G401.6 (cell line): ENCODE results near the gene ARRDC5.
"Not testable (repeated sequence)": the region's sequence is repeated elsewhere in the genome, so short reads cannot be mapped to it uniquely, and the experiment has no call there.

Experiments
- FAIRE-seq: peaks from 2 replicates; lab custom pipeline; 2012; peaks lifted over from hg19 to GRCh38; lab: Jason Lieb, UNC

The ARRDC5 gene

GRCh38 chr19:4902796-4903195, at the start of gene ARRDC5:
ARRDC5 (minus strand) TSS chr19:4902896; CDS start chr19:4902825, 71 bp downstream.
- FAIRE-seq = no peak

GRCh38 chr19:4951656-4952055, 49.0 kb upstream of the ARRDC5 start:
- FAIRE-seq = no peak

GRCh38 chr19:4950650-4951049, 48.0 kb upstream of the ARRDC5 start:
- not testable (repeated sequence) for FAIRE-seq

DNA sequence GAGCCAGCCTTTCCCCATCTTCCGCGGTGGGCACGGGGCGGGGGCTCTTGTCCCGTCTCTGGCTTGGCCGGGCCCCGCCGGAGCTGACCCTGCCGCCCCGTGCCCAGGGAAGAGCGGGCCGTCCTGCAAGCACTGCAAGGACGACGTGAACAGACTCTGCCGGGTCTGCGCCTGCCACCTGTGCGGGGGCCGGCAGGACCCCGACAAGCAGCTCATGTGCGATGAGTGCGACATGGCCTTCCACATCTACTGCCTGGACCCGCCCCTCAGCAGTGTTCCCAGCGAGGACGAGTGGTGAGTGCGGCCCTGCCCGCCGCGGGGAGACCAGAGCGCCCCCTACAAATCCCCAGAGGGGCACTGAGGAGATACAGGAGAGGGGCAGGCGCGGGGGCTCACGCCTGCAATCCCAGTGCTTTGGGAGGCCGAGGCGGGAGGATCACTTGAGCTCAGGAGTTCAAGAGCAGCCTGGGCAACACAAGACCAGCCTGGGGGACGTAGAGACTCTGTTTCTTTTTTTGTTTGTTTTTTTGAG, 39.0 kb upstream of the ARRDC5 start:
- not testable (repeated sequence) for FAIRE-seq

DNA sequence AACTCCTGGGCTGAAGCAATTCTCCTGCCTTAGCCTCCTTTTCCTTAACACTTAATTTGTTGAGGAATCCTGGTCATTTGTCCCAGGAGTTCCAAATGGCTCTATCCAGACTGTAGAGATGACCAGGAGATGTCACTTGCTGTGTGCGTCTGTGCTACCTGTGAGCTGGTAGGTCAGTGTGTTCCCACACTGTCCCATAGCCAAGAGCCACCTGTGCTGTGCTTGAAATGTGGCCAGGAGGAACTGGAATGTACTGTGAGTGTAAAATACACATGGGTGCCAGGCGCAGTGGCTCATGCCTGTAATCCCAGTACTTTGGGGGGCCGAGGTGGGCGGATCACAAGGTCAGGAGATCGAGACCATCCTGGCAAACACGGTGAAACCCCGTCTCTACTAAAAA, 36.8 kb upstream of the ARRDC5 start:
- no peak for FAIRE-seq

- not testable (repeated sequence) for FAIRE-seq
These were observed 35.8 kb upstream of the ARRDC5 start for GRCh38 chr19:4938461-4938860.

DNA sequence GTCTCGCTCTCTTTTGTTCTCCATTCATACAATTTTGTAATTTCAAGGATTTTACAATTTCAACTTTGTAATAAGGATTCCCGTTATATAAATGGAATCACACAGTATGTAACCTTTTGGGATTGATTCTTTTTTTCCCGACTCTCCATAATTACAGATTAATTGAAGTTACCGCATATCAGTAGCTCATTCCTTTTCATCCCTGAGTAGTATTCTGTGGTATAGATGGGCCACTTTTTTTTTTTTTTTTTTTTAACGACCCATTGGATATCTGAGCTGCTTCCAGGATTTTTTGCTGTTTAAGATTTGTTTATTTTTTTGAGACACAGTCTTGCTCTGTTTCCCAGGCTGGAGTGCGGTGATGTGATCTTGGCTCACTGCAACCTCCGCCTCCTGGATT, 34.4 kb upstream of the ARRDC5 start:
- no peak for FAIRE-seq

- FAIRE-seq = no peak
These were observed 32.7 kb upstream of the ARRDC5 start for GRCh38 chr19:4935444-4935843.

GRCh38 chr19:4933528-4933927, 30.8 kb upstream of the ARRDC5 start:
- FAIRE-seq = no peak

DNA sequence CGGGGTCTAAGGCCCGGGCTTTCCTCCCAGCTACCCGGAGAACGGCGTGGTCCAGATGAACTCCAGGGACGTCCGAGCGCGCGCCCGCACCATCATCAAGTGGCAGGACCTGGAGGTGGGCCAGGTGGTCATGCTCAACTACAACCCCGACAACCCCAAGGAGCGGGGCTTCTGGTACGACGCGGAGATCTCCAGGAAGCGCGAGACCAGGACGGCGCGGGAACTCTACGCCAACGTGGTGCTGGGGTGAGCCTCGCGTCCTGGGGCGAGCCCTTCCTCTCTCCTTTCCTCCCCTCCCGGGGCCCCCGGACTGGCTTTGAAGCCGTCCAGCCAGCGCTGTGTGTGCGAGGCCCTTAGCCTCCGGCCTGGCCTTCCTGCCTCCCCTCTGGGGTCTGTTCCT, 30.0 kb upstream of the ARRDC5 start:
- no peak for FAIRE-seq

DNA sequence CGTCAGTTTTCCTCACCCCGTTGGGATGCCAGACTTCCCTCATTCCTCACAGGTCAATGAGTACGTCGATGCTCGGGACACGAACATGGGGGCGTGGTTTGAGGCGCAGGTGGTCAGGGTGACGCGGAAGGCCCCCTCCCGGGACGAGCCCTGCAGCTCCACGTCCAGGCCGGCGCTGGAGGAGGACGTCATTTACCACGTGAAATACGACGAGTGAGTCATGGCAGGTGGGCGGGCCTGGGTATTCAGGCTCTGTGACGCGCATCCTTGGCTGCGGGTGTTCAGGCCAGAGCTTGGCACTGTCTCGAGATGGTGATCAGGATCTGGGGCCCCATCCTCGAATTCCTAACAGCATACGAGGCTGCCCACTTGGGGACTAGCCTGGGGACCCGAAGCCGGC, 28.0 kb upstream of the ARRDC5 start:
- FAIRE-seq = no peak

DNA sequence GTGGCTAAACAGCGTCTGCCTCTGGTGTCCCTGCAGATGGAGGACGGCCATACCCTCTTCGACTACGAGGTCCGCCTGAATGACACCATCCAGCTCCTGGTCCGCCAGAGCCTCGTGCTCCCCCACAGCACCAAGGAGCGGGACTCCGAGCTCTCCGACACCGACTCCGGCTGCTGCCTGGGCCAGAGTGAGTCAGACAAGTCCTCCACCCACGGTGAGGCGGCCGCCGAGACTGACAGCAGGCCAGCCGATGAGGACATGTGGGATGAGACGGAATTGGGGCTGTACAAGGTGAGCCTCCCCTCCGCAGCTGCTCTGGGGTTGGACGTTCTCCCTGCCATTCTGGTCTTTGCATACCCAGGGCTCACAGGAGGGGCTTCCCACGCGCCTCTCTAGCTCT, 26.5 kb upstream of the ARRDC5 start:
- no peak for FAIRE-seq

DNA sequence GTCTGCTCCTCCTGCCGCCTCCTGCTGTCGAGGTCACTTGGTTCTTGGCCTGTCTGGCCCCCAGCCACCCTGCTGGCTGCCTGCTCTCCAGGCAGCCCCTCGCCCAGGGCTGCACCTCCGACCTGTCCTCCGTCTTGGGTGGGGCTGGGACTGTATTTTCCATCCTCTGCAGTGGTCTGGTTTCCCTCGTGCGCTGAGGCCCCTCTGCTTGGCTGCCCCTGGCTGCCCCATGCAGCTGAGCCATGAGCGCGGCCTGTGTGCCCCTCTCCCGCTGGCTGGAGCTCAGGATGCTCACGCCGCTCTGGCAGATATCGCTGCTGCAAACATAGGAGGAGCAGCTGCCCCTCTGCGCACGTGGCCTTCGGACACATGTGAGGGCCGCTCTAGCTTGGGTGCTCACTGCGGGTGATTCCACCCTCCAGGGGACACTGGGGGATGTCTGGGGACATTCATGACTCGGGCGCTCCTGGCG, 20.6 kb upstream of the ARRDC5 start:
- FAIRE-seq = no peak

DNA sequence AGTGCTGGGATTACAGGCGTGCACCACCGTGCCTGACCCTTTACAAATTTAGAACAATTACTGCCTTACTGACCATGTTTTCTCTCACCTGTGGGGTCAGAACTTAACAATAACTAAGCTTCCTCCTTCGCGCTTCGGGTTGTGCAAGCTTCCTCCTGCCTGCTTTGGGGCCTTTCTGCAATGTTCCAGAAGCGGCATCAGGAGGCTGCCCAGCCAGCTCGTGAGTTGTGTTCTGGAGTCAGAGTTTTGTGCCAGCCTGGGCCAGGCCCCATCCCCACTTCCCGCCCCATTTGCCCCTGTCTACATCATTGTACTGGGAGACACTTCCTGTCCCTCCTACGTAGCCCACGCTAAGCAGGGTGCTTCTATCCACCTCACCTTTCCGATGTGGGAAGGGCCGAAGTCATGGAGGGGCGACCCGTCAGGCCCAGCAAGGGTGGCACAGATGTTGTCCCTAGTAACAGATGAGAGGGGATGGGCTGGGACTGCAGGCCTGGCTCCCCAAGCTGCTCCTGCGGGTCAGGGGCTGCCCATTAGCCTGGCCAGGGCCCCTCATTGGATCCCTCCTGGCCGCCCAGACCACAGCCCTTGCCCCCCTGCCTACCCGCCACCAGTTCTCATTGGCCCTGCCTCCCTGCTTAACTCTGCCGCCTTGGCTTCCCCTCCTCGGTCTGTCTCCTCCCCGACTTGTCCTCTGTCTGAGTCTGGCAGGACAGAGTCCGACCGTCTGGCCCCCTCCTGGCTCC, 20.0 kb upstream of the ARRDC5 start:
- FAIRE-seq = no peak

DNA sequence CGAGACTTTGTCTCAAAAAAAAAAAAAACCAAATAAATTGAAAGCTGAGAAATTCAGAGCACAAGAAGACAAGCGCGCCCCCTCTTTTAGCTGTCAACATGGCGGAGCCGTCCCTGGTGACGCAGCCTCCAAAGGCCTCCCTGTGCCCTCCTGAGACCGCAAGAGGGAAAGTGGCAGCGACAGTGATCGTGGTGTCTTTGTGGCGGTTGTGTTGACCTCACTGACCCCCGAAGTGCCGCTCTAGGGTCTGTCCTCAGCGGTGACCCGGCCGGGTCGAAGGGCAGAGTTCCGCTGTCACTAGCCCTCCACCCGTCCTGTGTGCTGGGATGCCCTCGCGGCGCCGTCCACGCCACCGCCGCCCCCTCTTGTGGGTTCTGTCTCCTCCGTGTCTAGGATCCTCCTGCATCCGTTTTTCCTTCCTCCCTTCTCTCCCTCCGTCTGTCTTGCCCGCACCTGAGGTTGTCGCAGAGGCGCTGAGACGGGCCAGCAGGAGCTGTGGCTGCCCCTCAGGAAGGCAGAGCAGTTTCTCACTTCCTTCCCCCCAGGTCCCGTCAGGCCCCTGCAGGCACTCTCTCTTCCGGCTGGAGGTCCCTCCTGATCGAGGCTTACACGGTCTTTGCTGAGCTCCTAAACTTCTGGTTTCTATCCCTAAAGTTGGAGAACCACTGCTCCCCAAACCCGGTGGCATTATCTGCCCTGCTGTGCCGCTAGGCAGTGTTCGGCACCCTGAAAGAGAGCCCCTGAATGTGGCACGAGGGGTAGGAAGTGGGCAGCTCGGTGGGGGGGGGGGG, 13.8 kb upstream of the ARRDC5 start:
- FAIRE-seq = no peak

GRCh38 chr19:4914736-4915501, 12.2 kb upstream of the ARRDC5 start:
- FAIRE-seq = no peak

- no peak for FAIRE-seq
These were observed 11.5 kb upstream of the ARRDC5 start for GRCh38 chr19:4913996-4914735.

DNA sequence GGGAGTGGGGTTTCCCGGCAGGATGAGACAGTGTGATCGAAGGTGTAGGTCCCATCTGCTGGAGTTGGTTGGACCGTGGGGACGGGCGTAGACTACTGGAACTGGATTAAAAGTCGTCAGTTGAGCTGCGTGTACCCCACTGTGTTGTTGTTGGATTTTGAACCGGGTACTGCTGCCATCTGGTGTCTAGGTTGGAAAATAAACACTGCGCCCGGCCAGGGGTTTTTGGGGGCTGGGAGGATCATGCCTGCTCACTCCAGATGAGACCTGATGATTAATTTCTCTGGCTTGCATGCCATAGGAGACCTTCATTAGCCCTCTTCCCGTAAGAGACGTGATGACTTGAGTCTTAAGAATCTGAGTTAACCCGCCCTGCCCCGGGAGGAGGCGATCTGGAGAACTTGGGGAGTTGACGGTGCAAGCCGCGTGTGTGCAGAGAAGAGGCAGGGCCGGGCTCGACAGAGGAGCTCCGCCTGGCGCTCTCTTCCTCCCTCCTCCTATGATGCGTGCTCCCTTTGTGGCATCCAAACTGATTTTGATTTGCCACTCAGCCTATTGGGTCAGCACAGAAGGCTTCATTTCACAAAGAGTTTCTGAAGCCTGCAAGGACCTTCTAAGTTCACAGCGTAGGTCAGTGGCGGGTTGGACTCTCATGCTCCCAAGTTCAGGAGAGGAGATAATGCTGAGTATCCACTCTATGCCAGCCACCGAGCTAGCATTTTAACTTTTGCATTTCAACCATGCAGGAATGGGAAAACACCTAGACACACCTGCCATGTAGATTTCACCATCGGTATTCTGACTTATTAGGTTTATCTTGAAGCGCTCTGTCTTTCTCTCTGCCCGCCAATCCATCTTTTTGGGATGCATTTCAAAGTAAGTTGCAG, 9.3 kb upstream of the ARRDC5 start:
- FAIRE-seq = peak; percentile 91

DNA sequence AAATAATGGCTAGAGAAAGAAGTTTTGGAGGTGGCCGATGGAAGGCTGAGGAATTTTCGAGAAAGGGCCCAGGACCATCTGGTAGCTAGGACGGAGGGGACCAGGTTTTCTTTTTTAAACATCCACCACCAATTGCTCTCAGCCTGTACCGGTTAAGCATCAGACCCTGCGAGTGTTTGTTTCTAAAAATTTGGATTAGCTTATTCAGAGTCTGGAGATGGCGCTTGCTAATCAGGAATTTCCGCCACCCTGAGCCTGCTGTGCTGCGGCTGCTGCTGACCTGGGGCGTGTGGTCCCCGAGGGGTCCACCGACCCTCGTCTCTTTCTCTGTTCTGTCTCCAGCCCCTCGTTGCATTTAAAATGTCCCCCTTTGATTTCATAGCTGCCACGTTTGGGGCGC, 8.6 kb upstream of the ARRDC5 start:
- FAIRE-seq = no peak

- FAIRE-seq = no peak
These were observed 8.0 kb upstream of the ARRDC5 start for GRCh38 chr19:4910594-4911281.
